Naive thymus-derived CD8-positive, alpha-beta T cell (primary cell): Measurements from ENCODE around the gene PLA2R1. TPM values are rescaled to one million over a fixed set of nuclear protein-coding genes. Genes with fewer than 3 reads are reported as not detected.

ENCODE experiments used
- ATAC-seq, 2 donors: fragments of 150-1000 bp; cut with Tn5 transposase in 1 of 2; sonication (Bioruptor Pico), chemical (Tn5 transposase) in 1 of 2; 1 replicate in 1 of 2; 2 replicates in 1 of 2; pipeline ENCODE4 v1.10.0; 2021; ENCODE audit warnings: mild to moderate bottlenecking in 2 of 2, moderate library complexity in 2 of 2
- POLR2A ChIA-PET: fragments of 350-600 bp; sonication (Branson Sonifier 250); formaldehyde crosslinking; loops from one replicate; lab custom pipeline; 2021; ENCODE audit warnings: antibody characterized with exemption; lab: Charles Lee
- DNase-seq, 10 donors: peaks; one replicate each; pipeline versions ENCODE4 v3.0.0 to v3.0.0-alpha.2; 2020 to 2022
- H3K27ac Mint-ChIP-seq, 10 donors: one replicate each; pipeline ENCODE4 v1.8.0; 2020 to 2022; ENCODE audit warnings: mild to moderate bottlenecking in 10 of 10, mixed read lengths in 10 of 10, moderate library complexity in 4 of 10, inconsistent platforms in 1 of 10
- H3K27me3 Mint-ChIP-seq, 5 donors: one replicate each; pipeline ENCODE4 v1.8.0; 2021 to 2022; ENCODE audit warnings: mixed read lengths in 5 of 5
- H3K36me3 Mint-ChIP-seq, 3 donors: one replicate each; pipeline ENCODE4 v1.8.0; 2020 to 2022; ENCODE audit warnings: mixed read lengths in 3 of 3, mild to moderate bottlenecking in 2 of 3, inconsistent platforms in 1 of 3
- H3K4me1 Mint-ChIP-seq, 4 donors: one replicate each; pipeline ENCODE4 v1.8.0; 2021 to 2022; ENCODE audit warnings: mixed read lengths in 4 of 4
- H3K4me3 Mint-ChIP-seq, 10 donors: one replicate each; pipeline ENCODE4 v1.8.0; 2020 to 2022; ENCODE audit warnings: mild to moderate bottlenecking in 10 of 10, mixed read lengths in 10 of 10, moderate library complexity in 6 of 10, inconsistent platforms in 1 of 10
- H3K9me3 Mint-ChIP-seq, 9 donors: one replicate each; pipeline ENCODE4 v1.8.0; 2020 to 2022; ENCODE audit warnings: mixed read lengths in 9 of 9, mild to moderate bottlenecking in 3 of 9, inconsistent platforms in 1 of 9, moderate library complexity in 1 of 9
- polyA plus RNA-seq, 3 donors: library from polyadenylated mRNA; unstranded; fragments of 300-500 nt; fragmentation: Illumina TruSeq; gene quantifications; one replicate each; pipeline ENCODE4 v1.2.3, GENCODE V29; 2021
- total RNA-seq, 8 experiments: library from RNA in 2 of 8; stranded (reverse) in 2 of 8; gene quantifications; one replicate each; pipeline ENCODE4 v1.2.3 and lab custom pipeline; 2021 to 2026

PLA2R1 gene
- total and polyA plus RNA-seq, 5 experiments from 2014 or later, result not detected

DNA sequence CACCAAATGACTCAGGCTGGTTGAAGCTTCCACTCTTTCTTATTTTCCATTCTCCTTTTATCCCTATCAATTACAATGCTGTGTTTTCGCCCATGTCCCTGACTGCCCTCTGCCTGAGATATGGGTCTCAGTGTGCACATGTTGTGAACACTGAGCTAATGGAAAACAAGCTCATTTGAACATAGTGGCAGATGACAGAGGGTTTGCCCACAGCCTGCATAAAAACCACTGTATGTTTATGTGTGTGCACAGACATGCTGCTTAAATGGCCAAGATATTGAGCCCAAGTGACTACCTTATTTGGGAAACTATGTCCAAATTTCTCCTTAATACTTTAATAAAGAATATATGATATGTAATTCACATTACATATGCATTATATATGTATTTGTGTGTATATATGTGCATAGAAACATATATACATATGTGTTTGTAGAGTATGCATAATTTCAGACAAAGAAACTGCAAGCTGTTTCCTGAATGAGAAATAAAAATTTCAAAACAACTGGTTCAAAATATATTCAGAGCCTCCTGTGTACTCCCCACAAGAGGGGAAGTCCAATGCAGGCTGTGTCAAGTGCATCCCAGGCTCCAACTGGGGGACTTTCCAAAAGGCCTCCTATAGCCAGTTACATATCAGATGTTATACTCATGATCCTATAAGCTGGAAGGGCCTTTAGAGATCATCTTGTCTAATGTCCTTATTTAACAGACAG is 171.7 kb downstream of the PLA2R1 start:
- POLR2A ChIA-PET, result interaction anchor here (0.9 kb wide), 1 partner anchor 13 kb away, joined by 3 read pairs; the partner anchor contains the start of gene LY75
- Mint-ChIP-seq H3K4me1 (peaks cover 18 to 54% (median 36%) of the 10 kb centered on the region in 4 donors), H3K9me3 (no peaks in the 10 kb centered on the region), H3K27ac (peak overlapping the region in 3 of 10 donors; percentile 43 to 75 (median 48)), H3K36me3 (peaks cover 12 to 70% (median 19%) of the 10 kb centered on the region in 3 donors), H3K4me3 (peak overlapping the region in 1 of 10 donors; percentile 10), H3K27me3 (no peaks in the 10 kb centered on the region)
- no peak for DNase-seq
- ATAC-seq, result peak in 1 of 2 donors; percentile 38

DNA sequence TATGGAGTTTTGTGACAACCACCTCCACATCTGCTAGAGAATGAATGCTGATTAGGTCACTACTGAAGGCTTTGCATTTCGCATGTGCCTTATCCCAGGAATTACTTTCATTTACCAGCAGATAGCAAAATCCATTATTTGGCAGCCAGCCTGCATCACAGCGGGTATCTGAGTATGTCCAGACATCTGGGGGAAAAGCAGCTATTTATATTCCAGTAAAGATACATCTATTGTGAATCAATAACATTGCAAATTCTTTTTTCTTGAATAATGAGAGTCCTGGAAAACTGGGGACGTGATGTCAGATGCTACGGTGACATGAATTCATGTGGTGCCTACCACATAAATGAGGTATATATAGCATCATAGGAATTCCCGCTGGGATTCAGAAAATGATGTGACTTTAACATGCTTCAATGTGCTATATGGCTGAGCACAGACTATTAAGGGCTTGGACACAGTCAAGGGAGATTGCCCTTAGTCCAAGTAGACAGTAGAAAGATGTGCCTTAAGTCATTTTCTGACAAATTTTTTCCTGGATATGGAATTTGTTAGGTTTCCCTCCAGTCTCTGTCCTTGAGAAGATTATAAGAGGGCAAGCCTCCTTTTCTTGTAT is 180.2 kb downstream of the PLA2R1 start:
- no peak overlapping the region for H3K4me3 Mint-ChIP-seq
- no peak for DNase-seq
- peaks cover 0 to 87% (median 44%) of the 10 kb centered on the region in 3 donors for H3K36me3 Mint-ChIP-seq
- no peak for ATAC-seq
- no peaks in the 10 kb centered on the region for H3K27me3 Mint-ChIP-seq
- no peaks in the 10 kb centered on the region for H3K9me3 Mint-ChIP-seq
- H3K27ac Mint-ChIP-seq, result no peak overlapping the region
- POLR2A ChIA-PET, result no interaction called here
- H3K4me1 Mint-ChIP-seq, result peaks cover 0 to 3% (median 0%) of the 10 kb centered on the region in 4 donors

Other genes with a start within 250 kb of the PLA2R1 start
- gene LY75, start 157.9 kb downstream of the PLA2R1 start, total RNA-seq, result 10 to 100 TPM; 53.0 to 53.2 TPM
- gene LY75, start 157.9 kb downstream of the PLA2R1 start, polyA plus RNA-seq, result 10 to 100 TPM; 38.1 to 47.3 (median 43.0) TPM
- gene ITGB6, start 137.7 kb upstream of the PLA2R1 start, total RNA-seq, result not detected
- not detected for gene ITGB6, start 137.7 kb upstream of the PLA2R1 start, polyA plus RNA-seq